ENCODE measurements around the gene PTPRT.

PTPRT gene

DNA sequence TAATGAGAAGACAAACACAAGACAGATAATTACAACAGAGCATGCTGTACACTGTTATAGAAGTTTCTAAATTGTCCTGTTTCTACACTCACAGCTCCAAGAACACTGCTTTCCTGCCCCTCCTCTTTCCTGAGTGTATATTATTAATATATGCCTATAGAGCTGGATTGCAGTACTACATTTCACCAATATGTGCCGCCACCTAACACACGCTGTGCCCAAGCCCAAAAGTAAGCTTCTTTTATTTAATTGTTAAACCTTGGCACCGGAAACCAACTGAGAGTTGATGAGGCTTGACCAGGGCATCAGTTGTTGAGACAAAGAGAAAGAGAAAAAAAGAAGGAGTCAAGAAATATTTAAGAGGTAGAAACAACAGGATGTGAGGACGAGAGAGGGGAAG is 16.0 kb upstream of the PTPRT start:
- Histone ChIP-seq H3K36me3 (ENCODE audit: control insufficient read depth in 2 of 2, insufficient read depth in 2 of 2, low read length in 2 of 2) (no peaks in the 10 kb centered on the region), H3K27me3 (ENCODE audit: control insufficient read depth in 2 of 2, insufficient read depth in 2 of 2, low read length in 2 of 2) (no peaks in the 10 kb centered on the region), H3K9me3 (ENCODE audit: control insufficient read depth in 2 of 2, low read length in 2 of 2) (no peaks in the 10 kb centered on the region), H3K4me3 (ENCODE audit: low read length in 2 of 2) (no peak overlapping the region), H3K4me1 (ENCODE audit: control insufficient read depth in 2 of 2, insufficient read depth in 2 of 2, low read length in 2 of 2) (no peaks in the 10 kb centered on the region), H3K9ac (ENCODE audit: low read depth in 1 of 2, low read length in 2 of 2) (no peak overlapping the region), H3K27ac (ENCODE audit: low read depth in 2 of 2, low read length in 2 of 2) (no peak overlapping the region)

- H3K27ac ChIP-seq (ENCODE audit: low read depth in 2 of 2, low read length in 2 of 2), result no peak overlapping the region
- H3K4me1 ChIP-seq (ENCODE audit: control insufficient read depth in 2 of 2, insufficient read depth in 2 of 2, low read length in 2 of 2), result no peaks in the 10 kb centered on the region
- no peak overlapping the region for H3K4me3 ChIP-seq (ENCODE audit: low read length in 2 of 2)
- no peaks in the 10 kb centered on the region for H3K27me3 ChIP-seq (ENCODE audit: control insufficient read depth in 2 of 2, insufficient read depth in 2 of 2, low read length in 2 of 2)
- no peaks in the 10 kb centered on the region for H3K9me3 ChIP-seq (ENCODE audit: control insufficient read depth in 2 of 2, low read length in 2 of 2)
- no peaks in the 10 kb centered on the region for H3K36me3 ChIP-seq (ENCODE audit: control insufficient read depth in 2 of 2, insufficient read depth in 2 of 2, low read length in 2 of 2)
- H3K9ac ChIP-seq (ENCODE audit: low read depth in 1 of 2, low read length in 2 of 2), result no peak overlapping the region
These were observed 12.4 kb upstream of the PTPRT start for GRCh38 chr20:43202100-43202499.

DNA sequence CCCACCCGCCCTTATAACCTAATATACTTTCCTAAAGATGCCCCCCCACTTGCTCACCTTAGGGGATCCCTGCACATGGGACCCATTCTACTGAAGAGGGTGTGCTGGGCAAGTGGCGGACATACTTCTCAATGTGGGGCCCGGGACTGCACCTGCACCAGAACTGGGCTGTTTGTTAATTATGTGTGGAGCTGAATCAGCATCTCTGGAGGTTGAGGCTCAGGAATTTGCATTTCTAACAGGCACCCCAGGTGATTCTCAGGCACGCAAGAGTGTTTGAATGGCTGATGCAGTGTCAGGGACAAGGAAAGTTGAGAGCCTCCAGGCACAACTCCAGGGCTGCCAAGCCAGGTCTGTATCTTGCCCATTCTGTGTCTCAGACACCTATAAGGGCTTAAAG is 8.9 kb upstream of the PTPRT start:
- Histone ChIP-seq H3K9me3 (ENCODE audit: control insufficient read depth in 2 of 2, low read length in 2 of 2) (no peaks in the 10 kb centered on the region), H3K27me3 (ENCODE audit: control insufficient read depth in 2 of 2, insufficient read depth in 2 of 2, low read length in 2 of 2) (no peaks in the 10 kb centered on the region), H3K27ac (ENCODE audit: low read depth in 2 of 2, low read length in 2 of 2) (no peak overlapping the region), H3K36me3 (ENCODE audit: control insufficient read depth in 2 of 2, insufficient read depth in 2 of 2, low read length in 2 of 2) (no peaks in the 10 kb centered on the region), H3K4me1 (ENCODE audit: control insufficient read depth in 2 of 2, insufficient read depth in 2 of 2, low read length in 2 of 2) (no peaks in the 10 kb centered on the region), H3K4me3 (ENCODE audit: low read length in 2 of 2) (no peak overlapping the region), H3K9ac (ENCODE audit: low read depth in 1 of 2, low read length in 2 of 2) (no peak overlapping the region)

DNA sequence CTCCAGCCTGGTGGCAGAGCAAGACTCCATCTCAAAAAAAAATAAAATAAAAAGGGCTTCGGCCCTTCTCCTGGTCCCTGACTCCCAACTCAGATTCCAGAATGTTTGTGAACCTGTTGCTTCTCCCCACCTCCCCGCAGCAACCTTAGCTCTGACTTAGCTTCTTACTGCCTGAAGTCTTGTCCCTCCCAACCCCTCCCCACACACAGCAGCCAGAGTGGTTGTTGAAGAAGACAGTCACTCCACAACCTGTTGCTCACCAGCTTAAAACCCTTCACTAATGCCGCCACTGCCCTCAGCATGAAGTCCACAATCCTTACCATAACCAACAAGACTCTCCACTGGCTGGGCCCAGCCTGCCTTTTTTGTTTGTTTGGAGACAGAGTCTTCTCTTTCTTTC is 6.5 kb upstream of the PTPRT start:
- Histone ChIP-seq H3K9ac (ENCODE audit: low read depth in 1 of 2, low read length in 2 of 2) (no peak overlapping the region), H3K27me3 (ENCODE audit: control insufficient read depth in 2 of 2, insufficient read depth in 2 of 2, low read length in 2 of 2) (no peaks in the 10 kb centered on the region), H3K4me1 (ENCODE audit: control insufficient read depth in 2 of 2, insufficient read depth in 2 of 2, low read length in 2 of 2) (no peaks in the 10 kb centered on the region), H3K27ac (ENCODE audit: low read depth in 2 of 2, low read length in 2 of 2) (no peak overlapping the region), H3K36me3 (ENCODE audit: control insufficient read depth in 2 of 2, insufficient read depth in 2 of 2, low read length in 2 of 2) (no peaks in the 10 kb centered on the region), H3K9me3 (ENCODE audit: control insufficient read depth in 2 of 2, low read length in 2 of 2) (no peaks in the 10 kb centered on the region), H3K4me3 (ENCODE audit: low read length in 2 of 2) (no peak overlapping the region)

- H3K4me3 ChIP-seq (ENCODE audit: low read length in 2 of 2), result no peak overlapping the region
- H3K9me3 ChIP-seq (ENCODE audit: control insufficient read depth in 2 of 2, low read length in 2 of 2), result no peaks in the 10 kb centered on the region
- H3K4me1 ChIP-seq (ENCODE audit: control insufficient read depth in 2 of 2, insufficient read depth in 2 of 2, low read length in 2 of 2), result no peaks in the 10 kb centered on the region
- H3K27me3 ChIP-seq (ENCODE audit: control insufficient read depth in 2 of 2, insufficient read depth in 2 of 2, low read length in 2 of 2), result peaks cover 4% of the 10 kb centered on the region in 2 donors
- no peaks in the 10 kb centered on the region for H3K36me3 ChIP-seq (ENCODE audit: control insufficient read depth in 2 of 2, insufficient read depth in 2 of 2, low read length in 2 of 2)
- no peak overlapping the region for H3K9ac ChIP-seq (ENCODE audit: low read depth in 1 of 2, low read length in 2 of 2)
- no peak overlapping the region for H3K27ac ChIP-seq (ENCODE audit: low read depth in 2 of 2, low read length in 2 of 2)
These were observed 4.4 kb upstream of the PTPRT start for GRCh38 chr20:43194137-43194536.

DNA sequence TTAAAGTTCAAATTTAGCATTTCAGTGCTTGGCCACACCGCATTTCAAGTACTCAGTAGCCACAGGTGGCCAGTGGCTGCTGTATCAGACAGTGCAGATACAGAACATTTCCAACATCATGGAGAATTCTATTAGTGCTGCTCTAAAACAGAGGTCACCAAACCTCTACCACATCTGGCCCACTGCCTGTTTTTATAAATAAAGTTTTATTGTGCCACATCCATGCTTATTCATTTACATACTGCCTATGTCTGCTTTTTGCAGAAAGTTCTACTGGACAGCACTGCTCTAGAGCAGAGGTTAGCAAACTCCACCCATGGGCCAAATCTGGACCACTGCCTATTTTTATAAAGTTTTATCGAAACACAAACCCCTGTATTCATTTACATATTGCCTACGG is 3.7 kb upstream of the PTPRT start:
- Histone ChIP-seq H3K27ac (ENCODE audit: low read depth in 2 of 2, low read length in 2 of 2) (no peak overlapping the region), H3K9me3 (ENCODE audit: control insufficient read depth in 2 of 2, low read length in 2 of 2) (no peaks in the 10 kb centered on the region), H3K9ac (ENCODE audit: low read depth in 1 of 2, low read length in 2 of 2) (no peak overlapping the region), H3K27me3 (ENCODE audit: control insufficient read depth in 2 of 2, insufficient read depth in 2 of 2, low read length in 2 of 2) (peaks cover 4 to 5% of the 10 kb centered on the region in 2 donors), H3K36me3 (ENCODE audit: control insufficient read depth in 2 of 2, insufficient read depth in 2 of 2, low read length in 2 of 2) (no peaks in the 10 kb centered on the region), H3K4me1 (ENCODE audit: control insufficient read depth in 2 of 2, insufficient read depth in 2 of 2, low read length in 2 of 2) (no peaks in the 10 kb centered on the region), H3K4me3 (ENCODE audit: low read length in 2 of 2) (no peak overlapping the region)

GRCh38 chr20:43191946-43192863 is 2.5 kb upstream of the PTPRT start:
- no peak overlapping the region for H3K4me3 ChIP-seq (ENCODE audit: low read length in 2 of 2)
- H3K27ac ChIP-seq (ENCODE audit: low read depth in 2 of 2, low read length in 2 of 2), result no peak overlapping the region
- H3K9me3 ChIP-seq (ENCODE audit: control insufficient read depth in 2 of 2, low read length in 2 of 2), result no peaks in the 10 kb centered on the region
- H3K27me3 ChIP-seq (ENCODE audit: control insufficient read depth in 2 of 2, insufficient read depth in 2 of 2, low read length in 2 of 2), result peaks cover 10% of the 10 kb centered on the region in 2 donors
- no peaks in the 10 kb centered on the region for H3K4me1 ChIP-seq (ENCODE audit: control insufficient read depth in 2 of 2, insufficient read depth in 2 of 2, low read length in 2 of 2)
- no peak overlapping the region for H3K9ac ChIP-seq (ENCODE audit: low read depth in 1 of 2, low read length in 2 of 2)
- H3K36me3 ChIP-seq (ENCODE audit: control insufficient read depth in 2 of 2, insufficient read depth in 2 of 2, low read length in 2 of 2), result no peaks in the 10 kb centered on the region

GRCh38 chr20:43191143-43191542 is 1.4 kb upstream of the PTPRT start:
- Histone ChIP-seq H3K4me1 (ENCODE audit: control insufficient read depth in 2 of 2, insufficient read depth in 2 of 2, low read length in 2 of 2) (no peaks in the 10 kb centered on the region), H3K4me3 (ENCODE audit: low read length in 2 of 2) (no peak overlapping the region), H3K27me3 (ENCODE audit: control insufficient read depth in 2 of 2, insufficient read depth in 2 of 2, low read length in 2 of 2) (peaks cover 10% of the 10 kb centered on the region in 2 donors), H3K9ac (ENCODE audit: low read depth in 1 of 2, low read length in 2 of 2) (no peak overlapping the region), H3K9me3 (ENCODE audit: control insufficient read depth in 2 of 2, low read length in 2 of 2) (no peaks in the 10 kb centered on the region), H3K36me3 (ENCODE audit: control insufficient read depth in 2 of 2, insufficient read depth in 2 of 2, low read length in 2 of 2) (no peaks in the 10 kb centered on the region), H3K27ac (ENCODE audit: low read depth in 2 of 2, low read length in 2 of 2) (no peak overlapping the region)

DNA sequence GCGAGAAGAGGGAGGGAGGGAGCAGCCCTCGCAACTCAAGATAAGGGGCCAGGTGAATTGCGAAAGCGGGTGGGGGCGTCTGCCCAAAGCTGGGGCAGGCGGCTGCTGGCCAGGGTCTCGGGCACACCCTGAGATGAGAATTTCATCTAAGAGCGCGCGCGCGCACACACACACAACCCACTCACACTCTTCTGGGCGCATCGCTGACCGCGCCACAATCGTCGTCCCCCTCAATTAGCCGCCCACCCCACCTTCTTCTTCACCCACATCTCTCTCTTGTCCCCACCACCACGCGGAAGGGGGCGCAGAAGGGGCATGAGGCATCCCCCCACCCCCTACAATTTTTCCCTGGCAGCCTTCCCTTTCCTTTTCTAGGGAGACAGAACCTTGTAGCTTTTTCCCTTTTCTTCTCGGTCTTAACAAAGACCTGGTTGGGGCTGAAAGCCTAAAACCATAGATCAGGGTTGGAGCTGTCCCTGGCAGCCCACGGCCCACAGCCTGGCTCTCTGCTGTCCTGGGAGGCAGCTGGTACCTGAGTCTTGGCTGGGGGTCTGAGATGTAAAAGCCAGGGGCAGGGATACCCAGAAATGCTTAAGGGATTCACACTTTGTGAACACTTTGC is 737 bp upstream of the PTPRT start:
- Histone ChIP-seq H3K4me1 (ENCODE audit: control insufficient read depth in 2 of 2, insufficient read depth in 2 of 2, low read length in 2 of 2) (no peaks in the 10 kb centered on the region), H3K9me3 (ENCODE audit: control insufficient read depth in 2 of 2, low read length in 2 of 2) (no peaks in the 10 kb centered on the region), H3K36me3 (ENCODE audit: control insufficient read depth in 2 of 2, insufficient read depth in 2 of 2, low read length in 2 of 2) (no peaks in the 10 kb centered on the region), H3K27ac (ENCODE audit: low read depth in 2 of 2, low read length in 2 of 2) (no peak overlapping the region), H3K4me3 (ENCODE audit: low read length in 2 of 2) (no peak overlapping the region), H3K27me3 (ENCODE audit: control insufficient read depth in 2 of 2, insufficient read depth in 2 of 2, low read length in 2 of 2) (peaks cover 10% of the 10 kb centered on the region in 2 donors), H3K9ac (ENCODE audit: low read depth in 1 of 2, low read length in 2 of 2) (no peak overlapping the region)

GRCh38 chr20:43188861-43189553 is 699 bp downstream of the PTPRT start:
- no peak overlapping the region for H3K4me3 ChIP-seq (ENCODE audit: low read length in 2 of 2)
- H3K9ac ChIP-seq (ENCODE audit: low read depth in 1 of 2, low read length in 2 of 2), result no peak overlapping the region
- H3K27me3 ChIP-seq (ENCODE audit: control insufficient read depth in 2 of 2, insufficient read depth in 2 of 2, low read length in 2 of 2), result peaks cover 10% of the 10 kb centered on the region in 2 donors
- no peaks in the 10 kb centered on the region for H3K9me3 ChIP-seq (ENCODE audit: control insufficient read depth in 2 of 2, low read length in 2 of 2)
- H3K27ac ChIP-seq (ENCODE audit: low read depth in 2 of 2, low read length in 2 of 2), result no peak overlapping the region
- H3K4me1 ChIP-seq (ENCODE audit: control insufficient read depth in 2 of 2, insufficient read depth in 2 of 2, low read length in 2 of 2), result no peaks in the 10 kb centered on the region
- H3K36me3 ChIP-seq (ENCODE audit: control insufficient read depth in 2 of 2, insufficient read depth in 2 of 2, low read length in 2 of 2), result no peaks in the 10 kb centered on the region
